Activated CD4-positive, alpha-beta T cell treated with anti-CD3 and anti-CD28 coated beads, Interleukin-2, Interleukin-6, amounts not matched to agents 100 ng/mL and 50 ng/mL, durations not matched to agents 16 hours and 8 hours (primary cell): ENCODE results near the gene SAT2.
"Not testable (repeated sequence)": the region's sequence is repeated elsewhere in the genome, so short reads cannot be mapped to it uniquely, and the experiment has no call there.

ENCODE experiments used
- DNase-seq: peaks from one replicate; pipeline ENCODE4 v3.0.0-alpha.2; 2020

SAT2 gene

GRCh38 chr17:7627250-7628121 lies at the start of gene SAT2:
Gene SAT2, minus strand, starts transcription at chr17:7627821. Its CDS starts 186 bp downstream, at chr17:7627635.
- peak; percentile 93 for DNase-seq

- no peak for DNase-seq
Measured at GRCh38 chr17:7676533-7676932, 48.9 kb upstream of the SAT2 start.

- no peak for DNase-seq
Measured at GRCh38 chr17:7674934-7675333, 47.3 kb upstream of the SAT2 start.

GRCh38 chr17:7673239-7673638 lies 45.6 kb upstream of the SAT2 start:
- DNase-seq, result peak; percentile 51

- no peak for DNase-seq
Measured at GRCh38 chr17:7668482-7668881, 40.9 kb upstream of the SAT2 start.

GRCh38 chr17:7667656-7668406 lies 40.2 kb upstream of the SAT2 start:
- no peak for DNase-seq

- no peak for DNase-seq
Measured at GRCh38 chr17:7656958-7657609, 29.5 kb upstream of the SAT2 start.

- DNase-seq, result no peak
Measured at GRCh38 chr17:7655541-7655840, 27.9 kb upstream of the SAT2 start.

- no peak for DNase-seq
Measured at GRCh38 chr17:7654832-7655540, 27.4 kb upstream of the SAT2 start.

- no peak for DNase-seq
Measured at GRCh38 chr17:7652388-7653356, 25.1 kb upstream of the SAT2 start.

- DNase-seq, result no peak
Measured at GRCh38 chr17:7651665-7652387, 24.2 kb upstream of the SAT2 start.

GRCh38 chr17:7651097-7651664 lies 23.6 kb upstream of the SAT2 start:
- no peak for DNase-seq

- DNase-seq, result peak; percentile 51
Measured at GRCh38 chr17:7650509-7651096, 23.0 kb upstream of the SAT2 start, which contains the start of gene ATP1B2. Gene ATP1B2, plus strand, starts transcription at chr17:7650926. Its CDS starts 593 bp downstream, at chr17:7651519.

- no peak for DNase-seq
Measured at GRCh38 chr17:7647018-7647417, 19.4 kb upstream of the SAT2 start.

GRCh38 chr17:7646457-7646856 lies 18.8 kb upstream of the SAT2 start:
- DNase-seq, result no peak

- DNase-seq, result peak; percentile 32
Measured at GRCh38 chr17:7644775-7645174, 17.2 kb upstream of the SAT2 start.

GRCh38 chr17:7641635-7642034 lies 14.0 kb upstream of the SAT2 start:
- DNase-seq, result not testable (repeated sequence)

GRCh38 chr17:7640783-7641182 lies 13.2 kb upstream of the SAT2 start:
- no peak for DNase-seq

GRCh38 chr17:7636163-7636562 lies 8.5 kb upstream of the SAT2 start:
- DNase-seq, result no peak

- peak; percentile 21 for DNase-seq
Measured at GRCh38 chr17:7634384-7634783, 6.8 kb upstream of the SAT2 start.
